KMS-11 (cell line): Measurements from ENCODE around the gene WWTR1.

Experiments
- H2AFZ ChIP-seq: fragments of 200-600 bp; sonication (generic); 2 replicates; pipeline ENCODE4 v1.6.1; 2016; ENCODE audit warnings: antibody characterized with exemption, mixed run types, low read depth
- H3K27ac ChIP-seq: fragments of 200-600 bp; sonication (generic); 2 replicates; pipeline ENCODE4 v1.6.1; 2016; ENCODE audit warnings: mild to moderate bottlenecking, mixed run types
- H3K27me3 ChIP-seq: fragments of 200-600 bp; sonication (generic); 2 replicates; pipeline ENCODE4 v1.6.1; 2017; ENCODE audit warnings: mild to moderate bottlenecking, low read depth, mixed run types, moderate library complexity; ENCODE audit not compliant: insufficient read depth
- H3K36me3 ChIP-seq: fragments of 200-600 bp; sonication (generic); 2 replicates; pipeline ENCODE4 v1.6.1; 2017; ENCODE audit warnings: mild to moderate bottlenecking, mixed run types; ENCODE audit not compliant: insufficient read depth
- H3K4me1 ChIP-seq: fragments of 200-600 bp; sonication (generic); 2 replicates; pipeline ENCODE4 v1.6.1; 2016; ENCODE audit warnings: mild to moderate bottlenecking, low read depth, mixed run types; ENCODE audit not compliant: poor library complexity, severe bottlenecking
- H3K4me2 ChIP-seq: fragments of 200-600 bp; sonication (generic); 2 replicates; pipeline ENCODE4 v1.7.0; 2016; ENCODE audit warnings: mild to moderate bottlenecking, mixed run types
- H3K4me3 ChIP-seq: fragments of 200-600 bp; sonication (generic); IDR thresholded peaks from 2 replicates; pipeline ENCODE4 v1.6.1; 2017; ENCODE audit warnings: low read depth, low read length, mixed read lengths; ENCODE audit not compliant: insufficient read depth
- H3K79me2 ChIP-seq: fragments of 200-600 bp; sonication (generic); 2 replicates; pipeline ENCODE4 v1.6.1; 2016; ENCODE audit warnings: low read depth, mixed run types; ENCODE audit not compliant: insufficient read depth
- H3K9ac ChIP-seq: fragments of 200-600 bp; sonication (generic); 2 replicates; pipeline ENCODE4 v1.6.1; 2016; ENCODE audit warnings: mild to moderate bottlenecking, mixed run types
- H4K20me1 ChIP-seq: fragments of 200-600 bp; sonication (generic); 2 replicates; pipeline ENCODE4 v1.6.1; 2016; ENCODE audit warnings: mild to moderate bottlenecking, mixed run types; ENCODE audit not compliant: insufficient read depth
- TF ChIP-seq, protein P1 (sequence below): fragments of 200-600 bp; sonication (generic); conservative IDR thresholded peaks from 2 replicates; pipeline ENCODE4 v1.6.1; 2017; ENCODE audit warnings: low read depth, mild to moderate bottlenecking, antibody characterized with exemption, low read length, moderate library complexity, mixed read lengths

WWTR1 gene

DNA sequence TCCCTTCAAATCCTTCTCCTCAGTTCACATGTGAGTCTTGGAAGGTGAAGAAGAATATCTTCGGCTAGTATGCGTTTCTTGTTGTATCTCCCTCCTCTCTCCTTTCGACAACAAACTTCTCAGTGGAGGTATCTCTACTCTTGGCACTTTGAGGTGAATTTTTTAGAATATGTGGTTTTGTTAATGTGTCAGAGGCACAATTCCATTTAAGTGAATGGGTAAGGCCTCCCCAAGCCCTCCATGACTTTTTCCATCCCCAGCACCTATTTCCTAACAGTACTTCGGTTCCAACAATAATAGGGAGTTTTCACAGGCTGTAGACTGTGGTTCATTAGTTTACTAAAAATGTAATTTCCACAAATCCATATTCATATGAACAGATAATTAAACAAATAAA is 109.2 kb downstream of the WWTR1 start:
- no peak overlapping the region for H3K4me2 ChIP-seq
- H3K27ac ChIP-seq, result no peak overlapping the region

DNA sequence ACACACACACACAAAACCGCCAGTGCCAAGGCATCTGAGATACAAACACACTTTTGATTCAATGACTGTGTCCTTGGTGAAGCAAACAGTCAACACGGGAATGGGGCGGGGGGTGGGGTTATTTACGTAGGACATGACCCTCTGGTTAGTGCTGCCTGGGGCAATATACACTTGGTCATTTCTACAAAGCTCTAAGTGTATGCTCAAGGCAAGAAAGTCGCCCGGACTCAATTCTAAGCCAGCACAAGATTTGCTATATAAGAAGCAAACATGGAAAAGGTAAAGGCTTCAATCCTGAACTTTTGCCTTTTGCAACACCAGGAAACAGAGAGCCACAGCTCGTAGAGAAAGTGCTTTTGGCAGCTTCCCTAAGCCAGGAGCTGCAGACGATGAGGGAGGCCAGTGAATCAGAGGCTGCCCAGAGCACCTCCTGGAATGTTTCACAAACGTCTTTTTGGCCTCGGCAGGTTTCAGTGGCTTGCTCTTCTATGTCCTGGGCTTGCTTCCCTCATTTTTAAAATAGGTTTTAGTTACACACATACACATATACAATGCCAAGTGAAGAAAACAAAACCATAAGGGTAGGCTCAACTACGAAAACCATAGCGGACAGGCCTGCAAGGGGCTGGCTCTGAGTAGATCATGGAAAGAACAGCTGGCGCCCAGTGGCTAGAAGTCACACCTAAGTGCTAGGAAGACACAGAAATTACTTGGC is 109.7 kb downstream of the WWTR1 start:
- H3K27ac ChIP-seq, result no peak overlapping the region
- no peak overlapping the region for H2AFZ ChIP-seq
- no peaks in the 10 kb centered on the region for H3K79me2 ChIP-seq

More for the DNA sequence above, 109.2 kb downstream of the WWTR1 start:
- Histone ChIP-seq H2AFZ (no peak overlapping the region), H3K36me3 (no peaks in the 10 kb centered on the region), H3K27me3 (no peaks in the 10 kb centered on the region), H3K4me3 (no peak overlapping the region), H3K4me1 (no peaks in the 10 kb centered on the region), H4K20me1 (no peaks in the 10 kb centered on the region), H3K79me2 (no peaks in the 10 kb centered on the region), H3K9ac (no peak overlapping the region)
- TF ChIP-seq, protein P1, sequence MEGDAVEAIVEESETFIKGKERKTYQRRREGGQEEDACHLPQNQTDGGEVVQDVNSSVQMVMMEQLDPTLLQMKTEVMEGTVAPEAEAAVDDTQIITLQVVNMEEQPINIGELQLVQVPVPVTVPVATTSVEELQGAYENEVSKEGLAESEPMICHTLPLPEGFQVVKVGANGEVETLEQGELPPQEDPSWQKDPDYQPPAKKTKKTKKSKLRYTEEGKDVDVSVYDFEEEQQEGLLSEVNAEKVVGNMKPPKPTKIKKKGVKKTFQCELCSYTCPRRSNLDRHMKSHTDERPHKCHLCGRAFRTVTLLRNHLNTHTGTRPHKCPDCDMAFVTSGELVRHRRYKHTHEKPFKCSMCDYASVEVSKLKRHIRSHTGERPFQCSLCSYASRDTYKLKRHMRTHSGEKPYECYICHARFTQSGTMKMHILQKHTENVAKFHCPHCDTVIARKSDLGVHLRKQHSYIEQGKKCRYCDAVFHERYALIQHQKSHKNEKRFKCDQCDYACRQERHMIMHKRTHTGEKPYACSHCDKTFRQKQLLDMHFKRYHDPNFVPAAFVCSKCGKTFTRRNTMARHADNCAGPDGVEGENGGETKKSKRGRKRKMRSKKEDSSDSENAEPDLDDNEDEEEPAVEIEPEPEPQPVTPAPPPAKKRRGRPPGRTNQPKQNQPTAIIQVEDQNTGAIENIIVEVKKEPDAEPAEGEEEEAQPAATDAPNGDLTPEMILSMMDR, result no peak

DNA sequence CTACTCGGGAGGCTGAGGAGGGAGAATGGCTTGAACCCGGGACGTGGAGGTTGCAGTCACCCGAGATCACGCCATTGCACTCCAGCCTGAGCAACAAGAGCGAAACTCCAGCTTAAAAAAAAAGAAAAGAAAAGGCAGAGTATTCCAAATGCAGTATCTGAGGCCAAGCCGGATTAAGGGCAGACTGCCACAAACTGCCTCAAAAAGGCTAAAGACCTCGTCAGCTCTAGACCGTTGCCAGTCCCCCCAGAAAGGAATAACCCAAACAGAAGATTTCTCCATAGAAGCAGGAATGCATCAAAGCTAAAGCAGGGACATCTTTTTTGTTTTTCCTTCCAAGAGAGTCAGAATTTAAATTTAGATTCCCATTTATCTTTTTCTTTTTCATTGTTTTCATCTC is 110.4 kb downstream of the WWTR1 start:
- Histone ChIP-seq H3K4me1 (no peaks in the 10 kb centered on the region), H3K79me2 (no peaks in the 10 kb centered on the region), H3K9ac (no peak overlapping the region), H3K27me3 (no peaks in the 10 kb centered on the region), H3K27ac (no peak overlapping the region), H2AFZ (no peak overlapping the region), H4K20me1 (no peaks in the 10 kb centered on the region), H3K36me3 (no peaks in the 10 kb centered on the region), H3K4me3 (no peak overlapping the region), H3K4me2 (no peak overlapping the region)
- TF ChIP-seq, protein P1, result no peak

More for the DNA sequence above, 109.7 kb downstream of the WWTR1 start:
- Histone ChIP-seq H4K20me1 (no peaks in the 10 kb centered on the region), H3K36me3 (no peaks in the 10 kb centered on the region), H3K4me1 (no peaks in the 10 kb centered on the region), H3K9ac (no peak overlapping the region), H3K4me3 (no peak overlapping the region), H3K4me2 (no peak overlapping the region), H3K27me3 (no peaks in the 10 kb centered on the region)
- TF ChIP-seq, protein P1, result no peak

DNA sequence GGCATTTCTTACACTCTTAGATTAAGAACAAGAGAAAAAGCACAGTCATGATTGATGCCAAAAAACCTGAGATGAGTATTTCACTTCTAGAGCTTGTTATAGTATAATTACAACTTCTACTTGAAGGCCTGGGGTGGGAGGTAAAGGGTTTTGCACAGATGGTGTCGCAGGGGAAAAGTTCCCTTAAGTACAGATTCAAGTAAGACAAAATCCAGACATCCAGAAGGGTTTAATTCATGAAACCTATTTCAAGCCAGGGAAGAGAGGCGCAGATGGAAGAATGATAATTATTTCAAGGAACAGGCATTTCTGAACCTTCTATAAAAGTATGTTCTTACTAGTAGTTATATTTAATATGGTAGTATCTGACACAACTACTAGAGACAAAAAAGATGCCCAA is 112.8 kb downstream of the WWTR1 start:
- H3K4me2 ChIP-seq, result no peak overlapping the region
- H3K4me3 ChIP-seq, result no peak overlapping the region
- no peak overlapping the region for H3K9ac ChIP-seq
- no peak overlapping the region for H3K27ac ChIP-seq
- H3K36me3 ChIP-seq, result no peaks in the 10 kb centered on the region
- no peaks in the 10 kb centered on the region for H3K27me3 ChIP-seq
- TF ChIP-seq, protein P1, result no peak
- H2AFZ ChIP-seq, result no peak overlapping the region
- H3K4me1 ChIP-seq, result no peaks in the 10 kb centered on the region
- no peaks in the 10 kb centered on the region for H3K79me2 ChIP-seq
- no peaks in the 10 kb centered on the region for H4K20me1 ChIP-seq
